Measurements from ENCODE around the gene THNSL1.

The THNSL1 gene

GRCh38 chr10:25026463-25026862 lies 10.1 kb downstream of the THNSL1 start:
- no peak overlapping the region for H3K27ac ChIP-seq (ENCODE audit: insufficient read depth, low read length, poor library complexity, severe bottlenecking)
- no peaks in the 10 kb centered on the region for H3K9me3 ChIP-seq (ENCODE audit: control insufficient read depth, low read length)
- H3K27me3 ChIP-seq (replicated peaks; ENCODE audit: control insufficient read depth, insufficient read depth, low read length, poor library complexity, severe bottlenecking), result no peaks in the 10 kb centered on the region
- H3K4me3 ChIP-seq (ENCODE audit: insufficient read depth, low read depth, low read length, poor library complexity, severe bottlenecking), result no peak overlapping the region
- no peaks in the 10 kb centered on the region for H3K4me1 ChIP-seq (ENCODE audit: control insufficient read depth, insufficient read depth, low read length, poor library complexity, severe bottlenecking)
- no peak for DNase-seq
- H3K36me3 ChIP-seq (ENCODE audit: control insufficient read depth, insufficient read depth, low read length), result no peaks in the 10 kb centered on the region

DNA sequence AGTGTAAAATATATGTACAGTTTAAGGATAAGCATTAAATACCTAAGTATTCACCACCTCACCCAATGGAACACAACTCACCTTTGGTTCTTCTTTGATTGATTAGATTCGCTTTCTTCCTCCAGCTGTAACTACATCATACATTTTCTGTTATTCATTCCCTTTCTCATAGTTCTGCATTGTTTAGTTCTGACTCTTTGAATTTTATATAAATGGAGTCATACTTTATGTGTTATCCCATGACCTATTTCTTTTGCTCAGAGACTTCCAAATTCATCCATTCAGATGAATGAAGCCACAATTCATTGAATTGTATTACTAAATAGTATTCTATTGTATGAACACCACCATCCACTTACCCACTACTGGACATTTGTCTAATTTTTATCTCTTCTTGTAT lies 12.3 kb downstream of the THNSL1 start:
- Histone ChIP-seq H3K27ac (ENCODE audit: insufficient read depth, low read length, poor library complexity, severe bottlenecking) (no peak overlapping the region), H3K4me3 (ENCODE audit: insufficient read depth, low read depth, low read length, poor library complexity, severe bottlenecking) (no peak overlapping the region), H3K9me3 (ENCODE audit: control insufficient read depth, low read length) (no peaks in the 10 kb centered on the region), H3K36me3 (ENCODE audit: control insufficient read depth, insufficient read depth, low read length) (no peaks in the 10 kb centered on the region), H3K4me1 (ENCODE audit: control insufficient read depth, insufficient read depth, low read length, poor library complexity, severe bottlenecking) (no peaks in the 10 kb centered on the region), H3K27me3 (replicated peaks; ENCODE audit: control insufficient read depth, insufficient read depth, low read length, poor library complexity, severe bottlenecking) (no peaks in the 10 kb centered on the region)
- DNase-seq, result no peak

DNA sequence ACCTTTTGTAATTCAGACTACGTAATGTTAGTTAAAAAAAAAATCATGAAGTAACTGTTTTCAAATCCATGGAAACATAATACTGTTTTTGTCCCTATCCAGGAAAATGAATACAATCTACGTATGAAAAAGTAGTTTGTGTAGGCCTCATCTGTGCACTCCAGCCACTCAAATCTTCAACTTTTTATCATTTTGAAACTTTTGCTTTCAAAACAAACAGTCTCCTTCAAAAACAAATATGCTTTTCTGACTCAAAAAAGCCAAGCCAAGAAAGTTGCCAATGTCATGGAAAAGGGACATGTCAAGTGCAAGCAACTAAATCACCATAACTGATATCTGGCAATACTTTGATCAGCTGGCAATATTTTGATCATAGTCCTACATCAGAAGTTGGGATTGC lies 13.1 kb downstream of the THNSL1 start:
- Histone ChIP-seq H3K4me1 (ENCODE audit: control insufficient read depth, insufficient read depth, low read length, poor library complexity, severe bottlenecking) (no peaks in the 10 kb centered on the region), H3K36me3 (ENCODE audit: control insufficient read depth, insufficient read depth, low read length) (no peaks in the 10 kb centered on the region), H3K4me3 (ENCODE audit: insufficient read depth, low read depth, low read length, poor library complexity, severe bottlenecking) (no peak overlapping the region), H3K27me3 (replicated peaks; ENCODE audit: control insufficient read depth, insufficient read depth, low read length, poor library complexity, severe bottlenecking) (no peaks in the 10 kb centered on the region), H3K27ac (ENCODE audit: insufficient read depth, low read length, poor library complexity, severe bottlenecking) (no peak overlapping the region), H3K9me3 (ENCODE audit: control insufficient read depth, low read length) (no peaks in the 10 kb centered on the region)
- no peak for DNase-seq

- Histone ChIP-seq H3K36me3 (ENCODE audit: control insufficient read depth, insufficient read depth, low read length) (no peaks in the 10 kb centered on the region), H3K27me3 (replicated peaks; ENCODE audit: control insufficient read depth, insufficient read depth, low read length, poor library complexity, severe bottlenecking) (no peaks in the 10 kb centered on the region), H3K27ac (ENCODE audit: insufficient read depth, low read length, poor library complexity, severe bottlenecking) (no peak overlapping the region), H3K4me1 (ENCODE audit: control insufficient read depth, insufficient read depth, low read length, poor library complexity, severe bottlenecking) (no peaks in the 10 kb centered on the region), H3K9me3 (ENCODE audit: control insufficient read depth, low read length) (no peaks in the 10 kb centered on the region), H3K4me3 (ENCODE audit: insufficient read depth, low read depth, low read length, poor library complexity, severe bottlenecking) (no peak overlapping the region)
- no peak for DNase-seq
Measured at GRCh38 chr10:25036381-25036780, 20.0 kb downstream of the THNSL1 start.

DNA sequence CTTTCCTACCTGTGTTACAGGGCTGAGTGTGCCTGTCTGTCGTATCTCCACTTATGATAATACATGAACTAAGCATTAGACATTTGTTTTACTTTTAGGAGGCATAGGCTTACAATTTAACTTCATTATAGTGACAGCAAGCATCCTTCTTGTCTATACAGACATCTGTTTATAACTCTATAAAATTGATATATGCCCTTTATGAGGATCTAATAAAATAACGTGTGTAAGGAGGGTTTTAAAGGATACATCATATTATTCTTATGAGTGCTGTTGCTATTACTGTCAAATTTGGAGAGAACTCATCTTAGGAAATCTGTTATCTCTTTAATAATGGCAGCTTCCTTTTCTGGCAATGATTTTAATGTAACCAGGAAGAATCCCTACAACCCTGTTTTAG lies 21.9 kb downstream of the THNSL1 start:
- no peaks in the 10 kb centered on the region for H3K4me1 ChIP-seq (ENCODE audit: control insufficient read depth, insufficient read depth, low read length, poor library complexity, severe bottlenecking)
- DNase-seq, result no peak
- H3K36me3 ChIP-seq (ENCODE audit: control insufficient read depth, insufficient read depth, low read length), result no peaks in the 10 kb centered on the region
- H3K4me3 ChIP-seq (ENCODE audit: insufficient read depth, low read depth, low read length, poor library complexity, severe bottlenecking), result no peak overlapping the region
- H3K9me3 ChIP-seq (ENCODE audit: control insufficient read depth, low read length), result no peaks in the 10 kb centered on the region
- H3K27ac ChIP-seq (ENCODE audit: insufficient read depth, low read length, poor library complexity, severe bottlenecking), result no peak overlapping the region
- H3K27me3 ChIP-seq (replicated peaks; ENCODE audit: control insufficient read depth, insufficient read depth, low read length, poor library complexity, severe bottlenecking), result no peaks in the 10 kb centered on the region

- Histone ChIP-seq H3K36me3 (ENCODE audit: control insufficient read depth, insufficient read depth, low read length) (no peaks in the 10 kb centered on the region), H3K4me1 (ENCODE audit: control insufficient read depth, insufficient read depth, low read length, poor library complexity, severe bottlenecking) (no peaks in the 10 kb centered on the region), H3K27ac (ENCODE audit: insufficient read depth, low read length, poor library complexity, severe bottlenecking) (no peak overlapping the region), H3K9me3 (ENCODE audit: control insufficient read depth, low read length) (no peaks in the 10 kb centered on the region), H3K4me3 (ENCODE audit: insufficient read depth, low read depth, low read length, poor library complexity, severe bottlenecking) (no peak overlapping the region), H3K27me3 (replicated peaks; ENCODE audit: control insufficient read depth, insufficient read depth, low read length, poor library complexity, severe bottlenecking) (no peaks in the 10 kb centered on the region)
- DNase-seq, result no peak
Measured at GRCh38 chr10:25039531-25039930, 23.1 kb downstream of the THNSL1 start.

DNA sequence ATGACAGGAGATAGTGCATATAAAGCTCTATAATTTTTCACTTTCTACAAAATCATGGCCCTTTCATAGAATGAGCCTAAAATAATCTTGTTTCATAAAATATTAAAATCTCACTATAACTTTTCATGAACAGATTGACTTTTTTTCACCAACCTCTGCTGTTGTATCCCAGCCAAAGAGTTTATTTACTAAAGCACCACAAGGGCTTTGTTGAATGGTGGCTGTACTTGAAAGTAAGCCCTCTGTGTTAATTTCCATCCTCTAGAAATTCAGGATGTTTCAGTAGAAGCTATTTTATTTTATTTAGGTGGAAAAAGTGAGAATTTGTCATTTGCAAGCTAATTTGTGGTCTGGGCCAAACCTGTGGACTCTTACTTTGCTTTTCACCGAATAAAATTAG lies 30.2 kb downstream of the THNSL1 start:
- Histone ChIP-seq H3K27ac (ENCODE audit: insufficient read depth, low read length, poor library complexity, severe bottlenecking) (no peak overlapping the region), H3K9me3 (ENCODE audit: control insufficient read depth, low read length) (no peaks in the 10 kb centered on the region), H3K36me3 (ENCODE audit: control insufficient read depth, insufficient read depth, low read length) (no peaks in the 10 kb centered on the region), H3K4me3 (ENCODE audit: insufficient read depth, low read depth, low read length, poor library complexity, severe bottlenecking) (no peak overlapping the region), H3K4me1 (ENCODE audit: control insufficient read depth, insufficient read depth, low read length, poor library complexity, severe bottlenecking) (no peaks in the 10 kb centered on the region), H3K27me3 (replicated peaks; ENCODE audit: control insufficient read depth, insufficient read depth, low read length, poor library complexity, severe bottlenecking) (no peaks in the 10 kb centered on the region)
- DNase-seq, result no peak

DNA sequence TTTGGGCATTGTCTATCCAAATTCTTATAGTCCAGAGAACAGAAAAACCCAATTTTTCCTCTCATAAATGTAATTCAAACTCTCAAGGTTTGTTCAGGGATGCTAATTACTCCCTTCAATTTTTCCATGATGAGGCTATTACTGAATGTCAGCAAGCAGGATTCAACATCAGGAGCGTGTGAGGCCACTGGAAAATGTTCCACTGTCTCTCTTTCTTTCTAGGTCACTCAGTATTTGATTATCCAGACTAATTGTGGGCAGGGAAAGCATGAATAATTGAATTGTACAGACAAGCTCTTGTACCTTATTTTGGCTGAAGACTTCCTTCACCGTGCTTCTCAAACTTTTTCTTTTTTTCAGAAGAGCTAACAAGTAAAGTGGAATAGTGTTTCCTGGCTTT lies 30.7 kb downstream of the THNSL1 start:
- Histone ChIP-seq H3K27ac (ENCODE audit: insufficient read depth, low read length, poor library complexity, severe bottlenecking) (no peak overlapping the region), H3K9me3 (ENCODE audit: control insufficient read depth, low read length) (no peaks in the 10 kb centered on the region), H3K36me3 (ENCODE audit: control insufficient read depth, insufficient read depth, low read length) (no peaks in the 10 kb centered on the region), H3K4me3 (ENCODE audit: insufficient read depth, low read depth, low read length, poor library complexity, severe bottlenecking) (no peak overlapping the region), H3K4me1 (ENCODE audit: control insufficient read depth, insufficient read depth, low read length, poor library complexity, severe bottlenecking) (no peaks in the 10 kb centered on the region), H3K27me3 (replicated peaks; ENCODE audit: control insufficient read depth, insufficient read depth, low read length, poor library complexity, severe bottlenecking) (no peaks in the 10 kb centered on the region)
- no peak for DNase-seq

- no peak overlapping the region for H3K27ac ChIP-seq (ENCODE audit: insufficient read depth, low read length, poor library complexity, severe bottlenecking)
- H3K36me3 ChIP-seq (ENCODE audit: control insufficient read depth, insufficient read depth, low read length), result no peaks in the 10 kb centered on the region
- no peaks in the 10 kb centered on the region for H3K4me1 ChIP-seq (ENCODE audit: control insufficient read depth, insufficient read depth, low read length, poor library complexity, severe bottlenecking)
- DNase-seq, result no peak
- no peaks in the 10 kb centered on the region for H3K27me3 ChIP-seq (replicated peaks; ENCODE audit: control insufficient read depth, insufficient read depth, low read length, poor library complexity, severe bottlenecking)
- H3K4me3 ChIP-seq (ENCODE audit: insufficient read depth, low read depth, low read length, poor library complexity, severe bottlenecking), result no peak overlapping the region
- H3K9me3 ChIP-seq (ENCODE audit: control insufficient read depth, low read length), result no peaks in the 10 kb centered on the region
Measured at GRCh38 chr10:25047591-25048301, 31.3 kb downstream of the THNSL1 start.

DNA sequence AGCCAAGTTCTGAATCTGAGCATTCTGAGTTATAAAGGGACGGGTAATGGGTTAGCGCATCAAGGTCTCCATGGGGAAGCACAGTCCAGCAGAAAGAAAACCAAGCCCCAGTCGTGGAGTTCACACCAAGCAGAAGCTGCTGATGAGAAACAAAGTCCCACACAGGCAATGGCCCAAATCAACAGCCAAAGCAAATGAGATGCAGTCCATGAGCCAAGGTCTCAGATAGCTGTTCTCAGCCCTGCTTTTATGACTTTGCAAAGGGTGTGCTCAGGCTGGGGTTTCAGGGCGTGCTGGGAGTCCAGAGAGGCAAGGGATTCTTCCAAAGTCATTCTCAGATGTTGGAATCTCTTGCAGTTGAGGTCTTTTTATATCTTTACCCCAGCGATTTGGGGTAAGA lies 32.0 kb downstream of the THNSL1 start:
- Histone ChIP-seq H3K27ac (ENCODE audit: insufficient read depth, low read length, poor library complexity, severe bottlenecking) (no peak overlapping the region), H3K4me1 (ENCODE audit: control insufficient read depth, insufficient read depth, low read length, poor library complexity, severe bottlenecking) (no peaks in the 10 kb centered on the region), H3K27me3 (replicated peaks; ENCODE audit: control insufficient read depth, insufficient read depth, low read length, poor library complexity, severe bottlenecking) (no peaks in the 10 kb centered on the region), H3K36me3 (ENCODE audit: control insufficient read depth, insufficient read depth, low read length) (no peaks in the 10 kb centered on the region), H3K4me3 (ENCODE audit: insufficient read depth, low read depth, low read length, poor library complexity, severe bottlenecking) (no peak overlapping the region), H3K9me3 (ENCODE audit: control insufficient read depth, low read length) (no peaks in the 10 kb centered on the region)
- no peak for DNase-seq
